Testis (tissue), 2 donors: ENCODE results near the gene ADAM23.

ENCODE experiments used
- CTCF ChIP-seq, 3 experiments: fragments of 450-650 bp in 2 of 3; fragments of 200-600 bp in 1 of 3; sonication (generic) in 1 of 3; IDR thresholded peaks; one replicate each; pipeline ENCODE4 v1.5.1; 2016 to 2019; ENCODE audit warnings: antibody characterized with exemption in 3 of 3, mild to moderate bottlenecking in 2 of 3, moderate library complexity in 1 of 3
- POLR2A ChIP-seq: fragments of 450-650 bp; IDR thresholded peaks from one replicate; pipeline ENCODE4 v1.6.1; 2017; ENCODE audit warnings: antibody characterized with exemption, mild to moderate bottlenecking, moderate library complexity

GRCh38 chr2:206557321-206557720, 114.0 kb downstream of the ADAM23 start:
- TF ChIP-seq CTCF (IDR thresholded peaks at IDR 0.05) (no peak), POLR2A (no peak)
